Ishikawa (cell line): ENCODE results near the gene CFAP65.

Experiments
- CEBPB ChIP-seq: IDR thresholded peaks from 2 replicates; pipeline ENCODE4 v1.6.1; 2012
- CREB1 ChIP-seq: IDR thresholded peaks from 2 replicates; pipeline ENCODE4 v1.6.1; 2012; ENCODE audit warnings: low read depth
- EP300 ChIP-seq: IDR thresholded peaks from 2 replicates; pipeline ENCODE4 v1.6.1; 2012; ENCODE audit warnings: borderline replicate concordance
- TAF1 ChIP-seq: IDR thresholded peaks from 2 replicates; pipeline ENCODE4 v1.6.1; 2012; ENCODE audit warnings: low read depth, mild to moderate bottlenecking
- YY1 ChIP-seq: IDR thresholded peaks from 2 replicates; pipeline ENCODE4 v1.6.1; 2012; ENCODE audit warnings: low read depth
- TF ChIP-seq, protein P1 (sequence below): IDR thresholded peaks from 2 replicates; pipeline ENCODE4 v1.6.1; 2012

DNA sequence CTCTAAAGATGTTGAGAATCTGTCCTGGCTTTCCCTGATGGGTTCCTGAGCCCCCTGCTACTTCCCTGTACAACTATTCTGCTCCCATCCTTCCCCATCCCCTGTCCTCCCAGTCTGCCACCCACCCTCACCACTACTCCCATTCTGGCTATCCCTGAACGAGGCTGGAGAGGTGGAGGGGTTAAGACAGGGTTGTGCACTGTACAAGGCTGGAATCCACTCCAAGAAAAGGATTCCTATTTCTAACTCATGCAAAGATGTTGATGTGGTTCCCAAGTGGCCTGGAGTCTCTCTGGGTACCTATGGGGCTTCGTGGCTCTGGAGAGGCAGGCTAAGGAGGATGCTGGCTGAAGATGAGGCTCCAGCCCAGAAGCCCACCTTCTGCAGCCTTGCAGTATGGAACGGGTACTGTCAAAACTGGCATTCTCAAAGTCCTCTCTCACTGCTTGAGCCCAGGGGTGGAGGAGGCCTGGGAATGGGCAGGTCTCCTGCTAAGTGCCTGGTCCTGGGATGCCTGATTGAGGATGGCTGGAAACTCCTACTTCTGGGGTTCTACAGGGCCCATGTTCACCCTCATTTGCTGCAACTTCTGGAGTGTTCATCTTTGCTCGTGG, 55.1 kb downstream of the CFAP65 start:
- TF ChIP-seq CREB1 (no peak), YY1 (no peak), TAF1 (no peak), EP300 (no peak), CEBPB (no peak)
- TF ChIP-seq, protein P1, sequence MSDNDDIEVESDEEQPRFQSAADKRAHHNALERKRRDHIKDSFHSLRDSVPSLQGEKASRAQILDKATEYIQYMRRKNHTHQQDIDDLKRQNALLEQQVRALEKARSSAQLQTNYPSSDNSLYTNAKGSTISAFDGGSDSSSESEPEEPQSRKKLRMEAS: no peak
